Middle frontal gyrus (tissue), 1 donor: ENCODE data around the gene EFCAB10.
A peak's percentile ranks its signal among the peaks of the same experiment; 100 is the strongest.

Source experiments
- DNase-seq: peaks from one replicate; pipeline ENCODE4 v3.0.0-alpha.2; 2015; ENCODE audit warnings: low spot score; ENCODE audit errors: extremely low spot score

The EFCAB10 gene

GRCh38 chr7:105581066-105581811 lies at the start of gene EFCAB10:
Gene EFCAB10, minus strand, starts transcription at chr7:105581493. Its CDS starts 30 bp downstream, at chr7:105581463.
- peak; percentile 42 for DNase-seq

GRCh38 chr7:105625986-105626385 lies 44.7 kb upstream of the EFCAB10 start:
- DNase-seq = no peak

GRCh38 chr7:105623906-105624305 lies 42.6 kb upstream of the EFCAB10 start:
- DNase-seq = no peak

GRCh38 chr7:105623378-105623777 lies 42.1 kb upstream of the EFCAB10 start:
- DNase-seq = no peak

GRCh38 chr7:105622106-105622731 lies 40.9 kb upstream of the EFCAB10 start:
- no peak for DNase-seq

- peak; percentile 39 for DNase-seq
Observed at GRCh38 chr7:105621617-105622016, 40.3 kb upstream of the EFCAB10 start.

- no peak for DNase-seq
Observed at GRCh38 chr7:105621176-105621575, 39.9 kb upstream of the EFCAB10 start.

- DNase-seq = no peak
Observed at GRCh38 chr7:105619590-105619989, 38.3 kb upstream of the EFCAB10 start.

GRCh38 chr7:105618016-105618296 lies 36.7 kb upstream of the EFCAB10 start:
- no peak for DNase-seq

- no peak for DNase-seq
Observed at GRCh38 chr7:105617280-105618015, 36.2 kb upstream of the EFCAB10 start.

GRCh38 chr7:105614341-105614840 lies 33.1 kb upstream of the EFCAB10 start:
- DNase-seq = no peak

GRCh38 chr7:105613611-105614330 lies 32.5 kb upstream of the EFCAB10 start:
- DNase-seq = no peak

- no peak for DNase-seq
Observed at GRCh38 chr7:105612806-105613205, 31.5 kb upstream of the EFCAB10 start.

GRCh38 chr7:105611856-105612775 lies 30.8 kb upstream of the EFCAB10 start:
- no peak for DNase-seq

- DNase-seq = no peak
Observed at GRCh38 chr7:105610165-105610930, 29.1 kb upstream of the EFCAB10 start.

GRCh38 chr7:105602325-105603305 lies 21.3 kb upstream of the EFCAB10 start:
- no peak for DNase-seq

GRCh38 chr7:105600720-105601550 lies 19.6 kb upstream of the EFCAB10 start:
- no peak for DNase-seq

- no peak for DNase-seq
Observed at GRCh38 chr7:105599551-105599950, 18.3 kb upstream of the EFCAB10 start.
